Activated CD4-positive, alpha-beta memory T cell treated with anti-CD3 and anti-CD28 coated beads, Interleukin-2, amount 10 ng/mL, durations not matched to agents 7 days and 5 days (primary cell): ENCODE data around the gene RAD21L1. TPM values are rescaled to one million over a fixed set of nuclear protein-coding genes. Genes with fewer than 3 reads are reported as not detected.
"Not testable (repeated sequence)": the region's sequence is repeated elsewhere in the genome, so short reads cannot be mapped to it uniquely, and the experiment has no call there.

Source experiments
- CTCF ChIA-PET: fragments of 350-600 bp; sonication (Branson Sonifier 250); formaldehyde crosslinking; loops from one replicate; lab custom pipeline; 2021; ENCODE audit warnings: antibody characterized with exemption, inconsistent platforms; lab: Charles Lee
- POLR2A ChIA-PET: fragments of 350-600 bp; sonication (Branson Sonifier 250); formaldehyde crosslinking; loops from one replicate; lab custom pipeline; 2021; ENCODE audit warnings: antibody characterized with exemption; lab: Charles Lee
- DNase-seq: peaks from one replicate; pipeline ENCODE4 v3.0.0-alpha.2; 2020
- H3K27ac Mint-ChIP-seq: one replicate; pipeline ENCODE4 v1.8.0; 2021; ENCODE audit warnings: mild to moderate bottlenecking, mixed read lengths
- H3K27me3 Mint-ChIP-seq: one replicate; pipeline ENCODE4 v1.8.0; 2021; ENCODE audit warnings: mixed read lengths
- H3K36me3 Mint-ChIP-seq: one replicate; pipeline ENCODE4 v1.8.0; 2021; ENCODE audit warnings: low read depth, mixed read lengths
- H3K4me1 Mint-ChIP-seq: one replicate; pipeline ENCODE4 v1.8.0; 2021; ENCODE audit warnings: mixed read lengths
- H3K4me3 Mint-ChIP-seq: one replicate; pipeline ENCODE4 v1.8.0; 2021; ENCODE audit warnings: mild to moderate bottlenecking, mixed read lengths
- H3K9me3 Mint-ChIP-seq: one replicate; pipeline ENCODE4 v1.8.0; 2021; ENCODE audit warnings: mixed read lengths
- total RNA-seq, 2 experiments: library from RNA; stranded (reverse); gene quantifications; one replicate each; pipeline ENCODE4 v1.2.3, GENCODE V29; 2021

The RAD21L1 gene
- total RNA-seq, 2 experiments from 2014 or later = not detected

GRCh38 chr20:1250282-1250681, 24.4 kb downstream of the RAD21L1 start:
- POLR2A ChIA-PET, DNase-seq, H3K4me1 Mint-ChIP-seq, CTCF ChIA-PET, H3K27ac Mint-ChIP-seq, H3K9me3 Mint-ChIP-seq, H3K36me3 Mint-ChIP-seq, H3K4me3 Mint-ChIP-seq: not testable (repeated sequence)
- peaks cover 21% of the 10 kb centered on the region for H3K27me3 Mint-ChIP-seq

GRCh38 chr20:1252416-1252815, 26.6 kb downstream of the RAD21L1 start:
- H3K9me3 Mint-ChIP-seq = no peaks in the 10 kb centered on the region
- POLR2A ChIA-PET = no interaction called here
- peaks cover 3% of the 10 kb centered on the region for H3K4me1 Mint-ChIP-seq
- no peaks in the 10 kb centered on the region for H3K36me3 Mint-ChIP-seq
- H3K27me3 Mint-ChIP-seq = peaks cover 27% of the 10 kb centered on the region
- H3K27ac Mint-ChIP-seq = no peak overlapping the region
- DNase-seq = no peak
- H3K4me3 Mint-ChIP-seq = no peak overlapping the region
- CTCF ChIA-PET = no interaction called here

- Mint-ChIP-seq H3K27ac (no peak overlapping the region), H3K27me3 (peaks cover 27% of the 10 kb centered on the region), H3K9me3 (no peaks in the 10 kb centered on the region), H3K4me1 (peaks cover 3% of the 10 kb centered on the region), H3K4me3 (no peak overlapping the region), H3K36me3 (no peaks in the 10 kb centered on the region)
- DNase-seq = no peak
- CTCF ChIA-PET = interaction anchor here (1.0 to 1.5 kb wide), 2 partner anchors 27 to 41 kb away, joined by 3 to 4 read pairs; no protein-coding TSS in a partner anchor
- POLR2A ChIA-PET = interaction anchor here (0.7 to 1.0 kb wide), 2 partner anchors 46 to 510 kb away, joined by 3 read pairs; no protein-coding TSS in a partner anchor
Observed at GRCh38 chr20:1254254-1254653, 28.4 kb downstream of the RAD21L1 start.

- ChIA-PET CTCF (no interaction called here), POLR2A (no interaction called here)
- Mint-ChIP-seq H3K4me1 (peaks cover 3% of the 10 kb centered on the region), H3K9me3 (no peaks in the 10 kb centered on the region), H3K27me3 (peaks cover 27% of the 10 kb centered on the region), H3K4me3 (no peak overlapping the region), H3K36me3 (no peaks in the 10 kb centered on the region), H3K27ac (no peak overlapping the region)
- no peak for DNase-seq
Observed at GRCh38 chr20:1255675-1256074, 29.8 kb downstream of the RAD21L1 start.

- H3K27ac Mint-ChIP-seq = no peak overlapping the region
- no peak overlapping the region for H3K4me3 Mint-ChIP-seq
- peaks cover 13% of the 10 kb centered on the region for H3K4me1 Mint-ChIP-seq
- no peaks in the 10 kb centered on the region for H3K36me3 Mint-ChIP-seq
- H3K27me3 Mint-ChIP-seq = peaks cover 8% of the 10 kb centered on the region
- ChIA-PET CTCF (interaction anchor here (0.9 kb wide), 1 partner anchor 9 kb away, joined by 3 read pairs; no protein-coding TSS in a partner anchor), POLR2A (no interaction called here)
- no peak for DNase-seq
- peaks cover 8% of the 10 kb centered on the region for H3K9me3 Mint-ChIP-seq
Observed at GRCh38 chr20:1263853-1264252, 38.0 kb downstream of the RAD21L1 start.

- Mint-ChIP-seq H3K36me3 (no peaks in the 10 kb centered on the region), H3K4me3 (peak overlapping the region; percentile 31), H3K4me1 (peaks cover 13% of the 10 kb centered on the region), H3K27me3 (peaks cover 8% of the 10 kb centered on the region), H3K9me3 (peaks cover 8% of the 10 kb centered on the region), H3K27ac (no peak overlapping the region)
- CTCF ChIA-PET = interaction anchor here (0.9 kb wide), 1 partner anchor 8 kb away, joined by 3 read pairs; no protein-coding TSS in a partner anchor
- DNase-seq = no peak
- POLR2A ChIA-PET = interaction anchor here (2.7 kb wide), 1 partner anchor 36 kb away, joined by 8 read pairs; no protein-coding TSS in a partner anchor
Observed at GRCh38 chr20:1264727-1265126, 38.9 kb downstream of the RAD21L1 start.

GRCh38 chr20:1265226-1265915, 39.5 kb downstream of the RAD21L1 start:
- Mint-ChIP-seq H3K27me3 (peaks cover 8% of the 10 kb centered on the region), H3K27ac (no peak overlapping the region), H3K4me3 (peak overlapping the region; percentile 87), H3K36me3 (no peaks in the 10 kb centered on the region), H3K4me1 (peaks cover 13% of the 10 kb centered on the region), H3K9me3 (peaks cover 8% of the 10 kb centered on the region)
- ChIA-PET POLR2A (interaction anchor here (2.7 kb wide), 1 partner anchor 35 kb away, joined by 8 read pairs; no protein-coding TSS in a partner anchor), CTCF (interaction anchor here (1.0 to 1.6 kb wide), 2 partner anchors 10 to 170 kb away, joined by 3 read pairs; no protein-coding TSS in a partner anchor)
- no peak for DNase-seq

GRCh38 chr20:1265916-1266166, 40.0 kb downstream of the RAD21L1 start:
- H3K4me3 Mint-ChIP-seq = peak overlapping the region; percentile 87
- peaks cover 7% of the 10 kb centered on the region for H3K27me3 Mint-ChIP-seq
- peaks cover 8% of the 10 kb centered on the region for H3K9me3 Mint-ChIP-seq
- no peak for DNase-seq
- peak overlapping the region; percentile 52 for H3K27ac Mint-ChIP-seq
- H3K4me1 Mint-ChIP-seq = peaks cover 13% of the 10 kb centered on the region
- ChIA-PET CTCF (interaction anchor here (1.0 to 1.6 kb wide), 2 partner anchors 10 to 170 kb away, joined by 3 read pairs; no protein-coding TSS in a partner anchor), POLR2A (interaction anchor here (2.7 kb wide), 1 partner anchor 35 kb away, joined by 8 read pairs; no protein-coding TSS in a partner anchor)
- H3K36me3 Mint-ChIP-seq = no peaks in the 10 kb centered on the region

- Mint-ChIP-seq H3K9me3 (peaks cover 8% of the 10 kb centered on the region), H3K4me3 (peak within 1 kb of the TSS; percentile 87), H3K27me3 (peaks cover 4% of the 10 kb centered on the region), H3K4me1 (peaks cover 13% of the 10 kb centered on the region), H3K27ac (peak within 1 kb of the TSS; percentile 52), H3K36me3 (no peaks in the 10 kb centered on the region)
- CTCF ChIA-PET = interaction anchor here (1.0 to 1.6 kb wide), 2 partner anchors 9 to 169 kb away, joined by 3 read pairs; no protein-coding TSS in a partner anchor
- POLR2A ChIA-PET = interaction anchor here (2.7 kb wide), 1 partner anchor 34 kb away, joined by 8 read pairs; no protein-coding TSS in a partner anchor
- peak; percentile 75 for DNase-seq
Observed at GRCh38 chr20:1266167-1266973, 40.5 kb downstream of the RAD21L1 start, which contains the start of gene SNPH. Gene SNPH (plus strand): TSS chr20:1266294. CDS start chr20:1296240, 29,946 bp downstream.

- no peak for DNase-seq
- Mint-ChIP-seq H3K36me3 (no peaks in the 10 kb centered on the region), H3K27me3 (peaks cover 2% of the 10 kb centered on the region), H3K9me3 (peaks cover 8% of the 10 kb centered on the region), H3K27ac (no peak overlapping the region), H3K4me3 (peak overlapping the region; percentile 87), H3K4me1 (peaks cover 13% of the 10 kb centered on the region)
- CTCF ChIA-PET = interaction anchor here (1.6 kb wide), 1 partner anchor 8 kb away, joined by 3 read pairs; no protein-coding TSS in a partner anchor
- POLR2A ChIA-PET = interaction anchor here (2.7 kb wide), 1 partner anchor 34 kb away, joined by 8 read pairs; no protein-coding TSS in a partner anchor
Observed at GRCh38 chr20:1267161-1267560, 41.3 kb downstream of the RAD21L1 start.

- no peaks in the 10 kb centered on the region for H3K36me3 Mint-ChIP-seq
- no peak overlapping the region for H3K27ac Mint-ChIP-seq
- H3K4me1 Mint-ChIP-seq = peaks cover 13% of the 10 kb centered on the region
- no peak for DNase-seq
- no peak overlapping the region for H3K4me3 Mint-ChIP-seq
- POLR2A ChIA-PET = no interaction called here
- no peaks in the 10 kb centered on the region for H3K27me3 Mint-ChIP-seq
- peaks cover 5% of the 10 kb centered on the region for H3K9me3 Mint-ChIP-seq
- CTCF ChIA-PET = no interaction called here
Observed at GRCh38 chr20:1267809-1268374, 42.0 kb downstream of the RAD21L1 start.

GRCh38 chr20:1269235-1269634, 43.4 kb downstream of the RAD21L1 start:
- H3K4me1 Mint-ChIP-seq = peaks cover 13% of the 10 kb centered on the region
- DNase-seq = no peak
- no peaks in the 10 kb centered on the region for H3K9me3 Mint-ChIP-seq
- H3K27me3 Mint-ChIP-seq = no peaks in the 10 kb centered on the region
- H3K36me3 Mint-ChIP-seq = no peaks in the 10 kb centered on the region
- H3K4me3 Mint-ChIP-seq = no peak overlapping the region
- ChIA-PET POLR2A (no interaction called here), CTCF (no interaction called here)
- H3K27ac Mint-ChIP-seq = no peak overlapping the region
